ENCODE measurements around the gene COMMD9. TPM values are rescaled to one million over a fixed set of nuclear protein-coding genes. Genes with fewer than 3 reads are reported as not detected.

COMMD9 gene
- total and polyA plus RNA-seq, 2 experiments from 2014 or later, result 50.3 to 95.3 TPM

DNA sequence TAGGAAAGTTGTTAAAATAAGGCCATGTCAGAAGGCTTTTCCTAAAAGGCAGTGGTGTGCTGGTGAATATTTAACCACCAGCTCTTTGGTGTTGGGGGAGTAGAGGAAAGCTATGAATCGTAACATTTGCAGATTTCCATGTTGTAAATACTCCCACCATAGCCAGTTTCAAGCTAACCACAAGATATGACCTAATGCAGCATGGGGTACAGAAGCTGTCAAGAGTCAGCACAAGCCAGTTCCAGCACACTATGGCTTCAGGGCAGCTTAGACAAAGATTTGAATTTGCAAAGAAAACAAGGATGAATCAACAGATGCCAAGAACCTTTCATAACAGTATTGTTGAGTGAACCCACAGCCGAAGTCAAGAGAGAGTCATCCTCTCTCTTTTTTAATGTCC, 40.0 kb downstream of the COMMD9 start:
- Histone ChIP-seq H3K9me3 (ENCODE audit: low read depth) (no peaks in the 10 kb centered on the region), H3K4me1 (ENCODE audit: insufficient read depth) (no peaks in the 10 kb centered on the region), H3K36me3 (replicated peaks; ENCODE audit: insufficient read depth, low read depth) (no peaks in the 10 kb centered on the region), H4K20me1 (ENCODE audit: insufficient read depth, poor library complexity, severe bottlenecking) (no peaks in the 10 kb centered on the region), H3K27me3 (no peaks in the 10 kb centered on the region), H3K79me2 (no peaks in the 10 kb centered on the region), H3K4me2 (no peak overlapping the region), H3K27ac (peak overlapping the region; percentile 3), H2AFZ (no peak overlapping the region), H3K9me2 (replicated peaks; ENCODE audit: insufficient read depth) (no peaks in the 10 kb centered on the region), H3K4me3 (no peak overlapping the region)
- peak; percentile 19 for DNase-seq (ENCODE audit: low spot score)
- 50% methylated on average over 2 of the region's 2 CpGs for WGBS (ENCODE audit: low lambda C conversion rate, missing lambda C conversion rate)
- no peak for TF ChIP-seq EZH2phosphoT487 (IDR thresholded peaks at IDR 0.05; ENCODE audit: low read depth, severe bottlenecking, unreplicated experiment)
- TF ChIP-seq EZH2 (IDR thresholded peaks at IDR 0.05; ENCODE audit: borderline replicate concordance), result no peak
- TF ChIP-seq CTCF (IDR thresholded peaks at IDR 0.05; ENCODE audit: poor library complexity), result no peak

DNA sequence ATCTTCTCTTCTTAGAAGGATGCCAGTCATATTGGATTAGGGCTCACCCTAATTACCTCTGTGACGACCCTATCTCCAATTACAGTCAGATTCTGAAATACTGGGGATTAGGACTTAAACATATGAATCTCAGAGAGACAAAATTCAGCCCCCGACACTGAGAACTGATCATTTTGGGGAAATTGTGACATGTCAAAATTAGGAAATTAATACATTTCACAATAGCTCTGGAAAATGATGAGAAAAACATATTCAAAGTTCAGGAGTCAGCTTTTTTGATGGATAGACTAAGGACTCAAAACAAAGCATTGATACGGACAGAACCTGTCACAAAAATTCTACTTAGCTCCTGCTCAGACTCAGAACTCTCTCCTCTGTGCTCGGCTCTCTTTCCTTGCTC, 40.8 kb downstream of the COMMD9 start:
- Histone ChIP-seq H3K4me3 (no peak overlapping the region), H2AFZ (no peak overlapping the region), H3K9me2 (replicated peaks; ENCODE audit: insufficient read depth) (no peaks in the 10 kb centered on the region), H3K79me2 (no peaks in the 10 kb centered on the region), H3K27me3 (no peaks in the 10 kb centered on the region), H4K20me1 (ENCODE audit: insufficient read depth, poor library complexity, severe bottlenecking) (no peaks in the 10 kb centered on the region), H3K4me1 (ENCODE audit: insufficient read depth) (no peaks in the 10 kb centered on the region), H3K36me3 (replicated peaks; ENCODE audit: insufficient read depth, low read depth) (no peaks in the 10 kb centered on the region), H3K9me3 (ENCODE audit: low read depth) (no peaks in the 10 kb centered on the region), H3K4me2 (no peak overlapping the region), H3K27ac (no peak overlapping the region)
- 71% methylated on average over 4 of the region's 4 CpGs for WGBS (ENCODE audit: low lambda C conversion rate, missing lambda C conversion rate)
- TF ChIP-seq EZH2 (IDR thresholded peaks at IDR 0.05; ENCODE audit: borderline replicate concordance) (no peak), EZH2phosphoT487 (IDR thresholded peaks at IDR 0.05; ENCODE audit: low read depth, severe bottlenecking, unreplicated experiment) (no peak), CTCF (IDR thresholded peaks at IDR 0.05; ENCODE audit: poor library complexity) (no peak)
- no peak for DNase-seq (ENCODE audit: low spot score)

DNA sequence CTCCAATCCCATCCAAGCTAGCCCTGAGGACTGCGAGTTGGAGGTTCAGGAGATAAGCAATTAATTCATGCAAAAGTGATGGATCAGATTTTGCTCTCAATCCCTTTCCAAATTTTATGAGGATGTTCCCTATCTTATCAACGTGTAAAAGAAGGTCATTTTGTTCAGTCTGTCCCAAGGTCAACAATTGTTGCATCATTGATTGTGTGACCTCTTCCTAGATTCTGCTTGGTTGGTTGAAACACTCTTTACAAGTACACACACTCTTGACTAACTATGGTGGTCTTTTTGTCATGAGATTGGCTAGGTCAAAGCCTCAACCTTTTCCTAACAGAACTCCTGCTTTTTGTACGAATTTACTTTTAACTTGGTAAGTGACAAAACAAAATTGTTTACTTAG, 41.7 kb downstream of the COMMD9 start:
- Histone ChIP-seq H3K36me3 (replicated peaks; ENCODE audit: insufficient read depth, low read depth) (no peaks in the 10 kb centered on the region), H3K27me3 (no peaks in the 10 kb centered on the region), H3K4me1 (ENCODE audit: insufficient read depth) (no peaks in the 10 kb centered on the region), H3K9me3 (ENCODE audit: low read depth) (no peaks in the 10 kb centered on the region), H3K9me2 (replicated peaks; ENCODE audit: insufficient read depth) (no peaks in the 10 kb centered on the region), H2AFZ (no peak overlapping the region), H3K4me3 (no peak overlapping the region), H3K79me2 (no peaks in the 10 kb centered on the region), H4K20me1 (ENCODE audit: insufficient read depth, poor library complexity, severe bottlenecking) (no peaks in the 10 kb centered on the region), H3K4me2 (no peak overlapping the region), H3K27ac (no peak overlapping the region)
- no peak for DNase-seq (ENCODE audit: low spot score)
- WGBS (ENCODE audit: low lambda C conversion rate, missing lambda C conversion rate), result 64% methylated on average over 3 of the region's 3 CpGs
- no peak for TF ChIP-seq EZH2 (IDR thresholded peaks at IDR 0.05; ENCODE audit: borderline replicate concordance)
- TF ChIP-seq EZH2phosphoT487 (IDR thresholded peaks at IDR 0.05; ENCODE audit: low read depth, severe bottlenecking, unreplicated experiment), result no peak
- no peak for TF ChIP-seq CTCF (IDR thresholded peaks at IDR 0.05; ENCODE audit: poor library complexity)

GRCh38 chr11:36243641-36244040, 45.6 kb downstream of the COMMD9 start:
- H3K36me3 ChIP-seq (replicated peaks; ENCODE audit: insufficient read depth, low read depth), result no peaks in the 10 kb centered on the region

More at GRCh38 chr11:36243641-36244040, 45.6 kb downstream of the COMMD9 start:
- no peaks in the 10 kb centered on the region for H3K27me3 ChIP-seq
- no peaks in the 10 kb centered on the region for H3K9me3 ChIP-seq (ENCODE audit: low read depth)
- H3K4me2 ChIP-seq, result no peak overlapping the region
- no peak overlapping the region for H2AFZ ChIP-seq
- no peak overlapping the region for H3K27ac ChIP-seq
- no peak for DNase-seq (ENCODE audit: low spot score)
- WGBS (ENCODE audit: low lambda C conversion rate, missing lambda C conversion rate), result 82% methylated on average over 1 of the region's 1 CpG
- no peaks in the 10 kb centered on the region for H3K4me1 ChIP-seq (ENCODE audit: insufficient read depth)
- no peak overlapping the region for H3K4me3 ChIP-seq
- no peak for TF ChIP-seq EZH2 (IDR thresholded peaks at IDR 0.05; ENCODE audit: borderline replicate concordance)
- no peak for TF ChIP-seq CTCF (IDR thresholded peaks at IDR 0.05; ENCODE audit: poor library complexity)
- TF ChIP-seq EZH2phosphoT487 (IDR thresholded peaks at IDR 0.05; ENCODE audit: low read depth, severe bottlenecking, unreplicated experiment), result no peak
- H3K9me2 ChIP-seq (replicated peaks; ENCODE audit: insufficient read depth), result no peaks in the 10 kb centered on the region
- no peaks in the 10 kb centered on the region for H4K20me1 ChIP-seq (ENCODE audit: insufficient read depth, poor library complexity, severe bottlenecking)
- no peaks in the 10 kb centered on the region for H3K79me2 ChIP-seq

Measured in hepatocyte (in vitro differentiated cells).